Measurements from ENCODE around the gene ADAP1. TPM values are rescaled to one million over a fixed set of nuclear protein-coding genes. Genes with fewer than 3 reads are reported as not detected.

Gene ADAP1
- total and polyA plus RNA-seq, 2 of the 8 experiments (the other 6 are each of a cell fraction or from before 2014, with no cell fraction given), result 5.8 to 6.1 TPM

DNA sequence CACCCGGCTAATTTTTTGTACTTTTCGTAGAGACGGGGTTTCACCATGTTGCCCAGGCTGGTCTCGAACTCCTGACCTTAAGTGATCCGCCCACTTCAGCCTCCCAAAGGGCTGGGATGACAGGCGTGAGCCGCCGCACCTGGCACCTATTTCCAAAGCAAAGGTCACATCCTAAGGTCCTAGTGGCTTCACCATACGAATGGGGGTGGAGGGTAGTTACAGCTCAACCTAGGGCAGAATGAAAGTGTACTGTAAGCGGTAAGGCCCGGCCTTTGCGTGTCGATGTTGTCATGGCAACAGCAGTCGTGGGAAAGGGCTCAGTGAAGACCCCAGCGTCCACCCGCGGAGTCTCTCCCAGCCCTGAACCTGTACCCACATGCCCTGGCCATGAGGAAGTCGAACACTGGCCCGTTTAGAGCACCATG, 22.4 kb upstream of the ADAP1 start (continued):
- TF ChIP-seq, protein P1, sequence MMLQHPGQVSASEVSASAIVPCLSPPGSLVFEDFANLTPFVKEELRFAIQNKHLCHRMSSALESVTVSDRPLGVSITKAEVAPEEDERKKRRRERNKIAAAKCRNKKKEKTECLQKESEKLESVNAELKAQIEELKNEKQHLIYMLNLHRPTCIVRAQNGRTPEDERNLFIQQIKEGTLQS (IDR thresholded peaks at IDR 0.05; ENCODE audit: insufficient read depth, low read depth, low read length), result no peak
